Measurements from ENCODE around the gene DIPK1B. TPM values are rescaled to one million over a fixed set of nuclear protein-coding genes. Genes with fewer than 3 reads are reported as not detected.

Gene DIPK1B
- polyA plus RNA-seq, 1 donor from 2014 or later: 65.1 TPM

DNA sequence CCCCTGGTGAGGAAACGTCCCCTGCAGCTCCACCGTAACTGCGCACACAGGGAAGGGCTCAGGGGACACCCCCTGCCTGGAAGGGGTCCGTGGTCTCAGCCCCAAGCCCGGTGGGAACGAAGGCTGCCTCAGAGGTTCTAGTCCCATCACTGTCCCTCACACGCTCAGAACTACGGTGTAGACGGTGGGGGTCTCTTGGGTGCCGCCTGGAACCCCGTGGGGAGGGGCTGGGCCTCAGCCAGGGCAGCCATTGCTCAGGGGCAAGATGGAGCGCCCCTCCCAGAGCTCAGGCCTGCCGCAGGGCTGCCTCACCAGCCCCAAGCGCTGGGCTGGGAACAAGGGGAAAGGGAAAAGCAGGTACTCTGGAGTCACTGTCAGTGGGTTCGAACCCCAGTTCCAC is 28.0 kb upstream of the DIPK1B start:
- H3K9me2 ChIP-seq (ENCODE audit: insufficient read depth, low read length): no peaks in the 10 kb centered on the region
- TF ChIP-seq MXI1 (conservative IDR thresholded peaks at IDR 0.05; ENCODE audit: poor library complexity, severe bottlenecking): no peak
- TF ChIP-seq EP300 (conservative IDR thresholded peaks at IDR 0.05; ENCODE audit: poor library complexity, severe bottlenecking): no peak
- no peak for TF ChIP-seq CTCF (IDR thresholded peaks at IDR 0.05; ENCODE audit: poor library complexity, severe bottlenecking)
- no peak for TF ChIP-seq SMC3 (conservative IDR thresholded peaks at IDR 0.05; ENCODE audit: poor library complexity)
- TF ChIP-seq TAF1 (IDR thresholded peaks at IDR 0.05; ENCODE audit: low read depth): no peak
- TF ChIP-seq RAD21 (conservative IDR thresholded peaks at IDR 0.05): no peak
- no peak for TF ChIP-seq REST (IDR thresholded peaks at IDR 0.05; ENCODE audit: borderline replicate concordance)
- no peak for TF ChIP-seq EZH2 (IDR thresholded peaks at IDR 0.05; ENCODE audit: borderline replicate concordance, insufficient read depth, low read length, poor library complexity, severe bottlenecking)
- TF ChIP-seq POLR2AphosphoS5 (IDR thresholded peaks at IDR 0.05): no peak
- H4K20me1 ChIP-seq (ENCODE audit: insufficient read depth): no peaks in the 10 kb centered on the region
- peaks cover 25% of the 10 kb centered on the region for H3K27me3 ChIP-seq (ENCODE audit: insufficient read depth, low read depth, low read length)
- H3F3A ChIP-seq (ENCODE audit: insufficient read depth, low read length, poor library complexity, severe bottlenecking): no peaks in the 10 kb centered on the region
- no peak overlapping the region for H3K4me3 ChIP-seq (ENCODE audit: low read length)
- H3K4me2 ChIP-seq (ENCODE audit: low read length): no peak overlapping the region
- H2AFZ ChIP-seq (ENCODE audit: low read depth, low read length): no peak overlapping the region
- no peak overlapping the region for H3K27ac ChIP-seq (ENCODE audit: low read length)
- no peaks in the 10 kb centered on the region for H3K9me3 ChIP-seq (ENCODE audit: low read length)
- H3K9ac ChIP-seq (ENCODE audit: low read length): no peak overlapping the region
- no peaks in the 10 kb centered on the region for H3K36me3 ChIP-seq (ENCODE audit: insufficient read depth, low read length)
- no peaks in the 10 kb centered on the region for H3K79me2 ChIP-seq (replicated peaks; ENCODE audit: insufficient read depth, low read length)

GRCh38 chr9:136684799-136685198 is 27.6 kb upstream of the DIPK1B start:
- Histone ChIP-seq H3K9me2 (ENCODE audit: insufficient read depth, low read length) (no peaks in the 10 kb centered on the region), H3K27ac (ENCODE audit: low read length) (no peak overlapping the region), H3K4me3 (ENCODE audit: low read length) (no peak overlapping the region), H3K9me3 (ENCODE audit: low read length) (no peaks in the 10 kb centered on the region), H3K36me3 (ENCODE audit: insufficient read depth, low read length) (no peaks in the 10 kb centered on the region), H3K27me3 (ENCODE audit: insufficient read depth, low read depth, low read length) (peaks cover 25% of the 10 kb centered on the region), H3K9ac (ENCODE audit: low read length) (no peak overlapping the region), H3F3A (ENCODE audit: insufficient read depth, low read length, poor library complexity, severe bottlenecking) (no peaks in the 10 kb centered on the region), H4K20me1 (ENCODE audit: insufficient read depth) (no peaks in the 10 kb centered on the region), H2AFZ (ENCODE audit: low read depth, low read length) (no peak overlapping the region), H3K4me2 (ENCODE audit: low read length) (no peak overlapping the region), H3K79me2 (replicated peaks; ENCODE audit: insufficient read depth, low read length) (no peaks in the 10 kb centered on the region)
- TF ChIP-seq RAD21 (conservative IDR thresholded peaks at IDR 0.05) (no peak), POLR2AphosphoS5 (IDR thresholded peaks at IDR 0.05) (no peak), MXI1 (conservative IDR thresholded peaks at IDR 0.05; ENCODE audit: poor library complexity, severe bottlenecking) (no peak), REST (IDR thresholded peaks at IDR 0.05; ENCODE audit: borderline replicate concordance) (no peak), SMC3 (conservative IDR thresholded peaks at IDR 0.05; ENCODE audit: poor library complexity) (no peak), TAF1 (IDR thresholded peaks at IDR 0.05; ENCODE audit: low read depth) (no peak), EZH2 (IDR thresholded peaks at IDR 0.05; ENCODE audit: borderline replicate concordance, insufficient read depth, low read length, poor library complexity, severe bottlenecking) (no peak), EP300 (conservative IDR thresholded peaks at IDR 0.05; ENCODE audit: poor library complexity, severe bottlenecking) (no peak), CTCF (IDR thresholded peaks at IDR 0.05; ENCODE audit: poor library complexity, severe bottlenecking) (no peak)

Measured in neural cell (in vitro differentiated cells).